Right lobe of liver (tissue), 6 donors: ENCODE data around the gene SCUBE1. TPM values are rescaled to one million over a fixed set of nuclear protein-coding genes. Genes with fewer than 3 reads are reported as not detected.

Experiments used
- ATAC-seq, 4 donors: fragments of 200-7000 bp; cut with Tn5 transposase; one replicate each; pipeline ENCODE4 v1.9.1; 2020; ENCODE audit warnings: mild to moderate bottlenecking in 4 of 4, moderate library complexity in 4 of 4
- DNase-seq, 3 donors: peaks; one replicate each; pipeline ENCODE4 v3.0.0-alpha.2; 2020
- H3K27ac ChIP-seq, 3 donors: fragments of 200-600 bp; one replicate each; pipeline ENCODE4 v1.8.0; 2022
- H3K27me3 ChIP-seq, 2 donors: fragments of 200-600 bp; one replicate each; pipeline ENCODE4 v1.8.0; 2022
- H3K36me3 ChIP-seq, 4 donors: fragments of 200-600 bp; sonication (generic) in 1 of 4; one replicate each; pipeline versions ENCODE4 v1.5.1 to v1.8.0; 2017 to 2022; ENCODE audit warnings: control low read depth in 1 of 4
- H3K4me1 ChIP-seq, 4 donors: fragments of 200-600 bp; sonication (generic) in 1 of 4; one replicate each; pipeline versions ENCODE4 v1.5.1 to v1.8.0; 2017 to 2022; ENCODE audit warnings: control low read depth in 1 of 4
- H3K4me3 ChIP-seq, 3 donors: fragments of 200-600 bp; one replicate each; pipeline ENCODE4 v1.8.0; 2022
- H3K9me3 ChIP-seq, 4 donors: fragments of 200-600 bp; sonication (generic) in 1 of 4; one replicate each; pipeline versions ENCODE4 v1.5.1 to v1.8.0; 2017 to 2022; ENCODE audit warnings: control low read depth in 1 of 4
- POLR2A ChIP-seq: fragments of 450-650 bp; IDR thresholded peaks from one replicate; pipeline ENCODE4 v1.6.1; 2017; ENCODE audit warnings: antibody characterized with exemption, mild to moderate bottlenecking
- WGBS: methylation state at CpG from one replicate; pipeline ENCODE4 v1.1.6; 2018; ENCODE audit warnings: low coverage, low lambda C conversion rate; ENCODE audit not compliant: insufficient coverage; ENCODE audit errors: missing lambda C conversion rate; 5-methylcytosine and 5-hydroxymethylcytosine counted together
- intact Hi-C, 2 donors: fragments of 100-400 bp; cut with DNase I; formaldehyde crosslinking; loops; one replicate each; pipeline versions ENCODE4 v1.11.2 to v1.14.1; 2022
- total RNA-seq, 6 experiments: library from RNA; depleted of rRNA in 2 of 6; stranded (reverse); fragments of >200 nt in 2 of 6; fragmentation: NEBNext Ultra II Directional in 3 of 6; extraction: Animal tissue kit (Norgen Biotek cat#: 25700) in 3 of 6; gene quantifications; one replicate each; pipeline versions ENCODE4 v1.1.0 to v1.2.4, GENCODE V29; 2016 to 2023
- TF ChIP-seq, protein P1 (sequence below), 4 donors: fragments of 200-600 bp in 3 of 4; fragments of 450-650 bp in 1 of 4; IDR thresholded peaks; one replicate each; pipeline versions ENCODE4 v1.5.1 to v1.8.0; 2016 to 2022; ENCODE audit warnings: antibody characterized with exemption in 4 of 4, mild to moderate bottlenecking in 2 of 4
- donor health status: DM: no; HTN: yes; CAD: no.
- donor health status: DM: no; HTN: no; CAD: no.
- donor health status: DM: no; HTN: no; CAD: no.
- donor health status: DM: no; HTN: yes; CAD: no.
- donor health status: DM: no; HTN: yes; CAD: no.

SCUBE1 gene
- total RNA-seq, 6 experiments from 2014 or later = 0.73 to 11.7 (median 2.7) TPM

DNA sequence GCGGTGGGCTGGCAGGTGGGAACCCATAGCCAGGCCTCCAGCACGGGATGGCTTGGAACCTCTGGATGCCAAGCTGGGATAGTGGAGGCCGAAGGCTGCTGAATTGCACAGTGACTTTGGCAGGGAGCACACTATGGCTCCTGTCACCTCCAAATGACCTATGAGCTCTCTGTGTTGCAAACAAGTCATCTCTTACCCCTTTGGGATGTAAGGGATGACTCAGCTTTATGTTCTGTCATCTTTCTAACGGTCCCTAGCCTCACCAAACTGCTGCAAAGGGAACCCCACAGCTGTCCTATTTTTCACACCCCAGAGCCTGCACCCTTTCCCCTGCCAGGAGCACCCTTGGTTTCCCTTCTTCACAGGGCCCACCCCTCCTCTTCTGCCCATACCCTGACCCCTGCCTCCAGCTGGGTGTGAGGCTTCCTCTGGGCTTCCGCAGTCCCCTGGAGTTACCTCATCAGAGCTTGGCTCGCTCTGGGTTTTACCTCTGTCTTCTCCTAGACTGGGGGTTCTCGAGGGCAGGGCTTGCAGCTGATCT, 2.7 kb upstream of the SCUBE1 start:
- 4% methylated on average over 4 of the region's 7 CpGs for WGBS
- no peaks in the 10 kb centered on the region for H3K27me3 ChIP-seq
- TF ChIP-seq, protein P1, sequence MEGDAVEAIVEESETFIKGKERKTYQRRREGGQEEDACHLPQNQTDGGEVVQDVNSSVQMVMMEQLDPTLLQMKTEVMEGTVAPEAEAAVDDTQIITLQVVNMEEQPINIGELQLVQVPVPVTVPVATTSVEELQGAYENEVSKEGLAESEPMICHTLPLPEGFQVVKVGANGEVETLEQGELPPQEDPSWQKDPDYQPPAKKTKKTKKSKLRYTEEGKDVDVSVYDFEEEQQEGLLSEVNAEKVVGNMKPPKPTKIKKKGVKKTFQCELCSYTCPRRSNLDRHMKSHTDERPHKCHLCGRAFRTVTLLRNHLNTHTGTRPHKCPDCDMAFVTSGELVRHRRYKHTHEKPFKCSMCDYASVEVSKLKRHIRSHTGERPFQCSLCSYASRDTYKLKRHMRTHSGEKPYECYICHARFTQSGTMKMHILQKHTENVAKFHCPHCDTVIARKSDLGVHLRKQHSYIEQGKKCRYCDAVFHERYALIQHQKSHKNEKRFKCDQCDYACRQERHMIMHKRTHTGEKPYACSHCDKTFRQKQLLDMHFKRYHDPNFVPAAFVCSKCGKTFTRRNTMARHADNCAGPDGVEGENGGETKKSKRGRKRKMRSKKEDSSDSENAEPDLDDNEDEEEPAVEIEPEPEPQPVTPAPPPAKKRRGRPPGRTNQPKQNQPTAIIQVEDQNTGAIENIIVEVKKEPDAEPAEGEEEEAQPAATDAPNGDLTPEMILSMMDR (IDR thresholded peaks at IDR 0.05) = no peak
- no peak for TF ChIP-seq POLR2A
- H3K4me3 ChIP-seq = no peak overlapping the region
- DNase-seq = peak; percentile 44 to 82 (median 68)
- peaks cover 0 to 25% (median 12%) of the 10 kb centered on the region in 4 donors for H3K4me1 ChIP-seq
- peak overlapping the region; percentile 25 to 75 (median 44) for H3K27ac ChIP-seq
- intact Hi-C loops = loop anchor here in 1 of 2 donors (10.0 kb wide), 1 partner anchor 71 kb away; no protein-coding TSS in a partner anchor
- peak; percentile 74 to 82 (median 80) for ATAC-seq
- H3K9me3 ChIP-seq = no peaks in the 10 kb centered on the region
- no peaks in the 10 kb centered on the region for H3K36me3 ChIP-seq

DNA sequence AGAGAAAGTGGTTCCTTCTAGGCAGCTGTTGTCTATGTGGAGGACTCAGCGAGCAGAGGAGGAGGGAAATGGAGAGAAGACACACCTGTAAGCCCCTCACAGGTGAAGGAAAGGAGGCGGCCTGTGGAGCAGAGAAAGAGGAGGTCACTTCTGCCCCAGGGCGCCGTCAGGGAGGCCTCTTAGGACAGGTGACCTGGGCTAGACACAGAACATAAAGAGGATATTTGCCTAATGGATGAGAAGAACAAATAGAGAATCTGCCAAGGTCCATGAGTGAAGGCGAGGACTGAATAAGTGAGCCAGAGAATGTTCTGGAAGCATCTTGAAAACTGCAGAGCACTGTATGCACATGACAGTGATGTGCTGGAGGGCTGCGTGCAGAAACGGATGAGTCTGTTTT, 2.2 kb upstream of the SCUBE1 start:
- TF ChIP-seq, protein P1 (IDR thresholded peaks at IDR 0.05) = no peak
- TF ChIP-seq POLR2A = no peak
- H3K27me3 ChIP-seq = no peaks in the 10 kb centered on the region
- no peaks in the 10 kb centered on the region for H3K36me3 ChIP-seq
- no peak overlapping the region for H3K4me3 ChIP-seq
- H3K4me1 ChIP-seq = peaks cover 0 to 25% (median 12%) of the 10 kb centered on the region in 4 donors
- peak overlapping the region in 2 of 3 donors; percentile 44 to 75 for H3K27ac ChIP-seq
- intact Hi-C loops = loop anchor here in 1 of 2 donors (10.0 kb wide), 1 partner anchor 71 kb away; no protein-coding TSS in a partner anchor
- 58% methylated on average over 5 of the region's 7 CpGs for WGBS
- H3K9me3 ChIP-seq = no peaks in the 10 kb centered on the region
- peak; percentile 12 to 52 (median 29) for ATAC-seq
- DNase-seq = peak in 2 of 3 donors; percentile 52 to 54

GRCh38 chr22:43344520-43344787, 1.3 kb upstream of the SCUBE1 start:
- H3K9me3 ChIP-seq = no peaks in the 10 kb centered on the region
- H3K27ac ChIP-seq = no peak overlapping the region
- H3K4me1 ChIP-seq = peaks cover 0 to 25% (median 12%) of the 10 kb centered on the region in 4 donors
- DNase-seq (peak in 1 of 3 donors; percentile 41), ATAC-seq (no peak)
- no peaks in the 10 kb centered on the region for H3K36me3 ChIP-seq
- no peak overlapping the region for H3K4me3 ChIP-seq
- intact Hi-C loops = loop anchor here (5.0 to 10.0 kb wide), 2 partner anchors 70 to 112 kb away; no protein-coding TSS in a partner anchor
- WGBS = 79% methylated on average over 4 of the region's 6 CpGs
- TF ChIP-seq POLR2A = no peak
- TF ChIP-seq, protein P1 (IDR thresholded peaks at IDR 0.05) = no peak
- H3K27me3 ChIP-seq = no peaks in the 10 kb centered on the region

GRCh38 chr22:43343670-43344519, 723 bp upstream of the SCUBE1 start:
- DNase-seq (peak in 1 of 3 donors; percentile 49), ATAC-seq (no peak)
- WGBS = 22% methylated on average over 13 of the region's 65 CpGs

More at GRCh38 chr22:43343670-43344519, 723 bp upstream of the SCUBE1 start:
- Histone ChIP-seq H3K27me3 (no peaks in the 10 kb centered on the region), H3K4me1 (peaks cover 0 to 25% (median 12%) of the 10 kb centered on the region in 4 donors), H3K9me3 (no peaks in the 10 kb centered on the region), H3K27ac (no peak overlapping the region), H3K36me3 (no peaks in the 10 kb centered on the region), H3K4me3 (peak overlapping the region in 1 of 3 donors; percentile 12)
- intact Hi-C loops = loop anchor here (5.0 to 10.0 kb wide), 2 partner anchors 69 to 112 kb away; no protein-coding TSS in a partner anchor
- no peak for TF ChIP-seq POLR2A
